NCI-H2081 treated with DMSO at 0.1 percent for 48 hours (cell line): ENCODE measurements around the gene SPC24.
"Not testable (repeated sequence)": the region's sequence is repeated elsewhere in the genome, so short reads cannot be mapped to it uniquely, and the experiment has no call there.

Experiments used
- DNase-seq: peaks from one replicate; lab custom pipeline; 2025; lab: John Stamatoyannopoulos, UW

SPC24 gene

DNA sequence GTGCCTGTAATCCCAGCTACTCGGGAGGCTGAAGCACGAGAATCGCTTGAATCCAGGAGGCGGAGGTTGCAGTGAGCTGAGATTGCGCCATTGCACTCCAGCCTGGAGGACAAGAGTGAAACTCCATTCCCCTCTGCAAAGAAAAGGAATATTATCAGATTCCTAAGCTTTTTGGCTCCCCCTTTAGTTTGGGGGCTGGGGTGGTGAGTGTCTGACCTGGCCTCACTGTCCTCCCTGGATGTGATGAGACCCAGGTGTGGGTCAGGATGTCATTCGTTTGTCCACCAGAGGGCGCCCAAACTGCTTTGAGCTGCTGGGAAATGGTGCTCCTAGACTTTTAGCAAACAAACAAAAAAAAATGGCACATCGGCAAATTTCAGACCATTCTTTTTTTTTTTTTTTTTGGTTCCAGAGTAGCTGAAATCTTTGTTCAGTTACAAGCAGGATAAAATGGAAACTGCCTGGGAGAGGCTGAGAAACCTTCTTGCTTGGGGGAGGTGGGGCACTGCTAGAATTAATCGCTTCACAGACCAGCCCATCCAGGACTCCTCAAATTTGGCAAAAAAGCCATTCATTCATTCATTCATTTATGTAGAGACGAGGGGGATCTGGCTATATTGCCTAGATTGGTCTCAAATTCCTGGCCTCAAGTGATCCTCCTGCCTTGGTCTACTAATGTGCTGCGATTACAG, 29.4 kb downstream of the SPC24 start:
- no peak for DNase-seq

DNA sequence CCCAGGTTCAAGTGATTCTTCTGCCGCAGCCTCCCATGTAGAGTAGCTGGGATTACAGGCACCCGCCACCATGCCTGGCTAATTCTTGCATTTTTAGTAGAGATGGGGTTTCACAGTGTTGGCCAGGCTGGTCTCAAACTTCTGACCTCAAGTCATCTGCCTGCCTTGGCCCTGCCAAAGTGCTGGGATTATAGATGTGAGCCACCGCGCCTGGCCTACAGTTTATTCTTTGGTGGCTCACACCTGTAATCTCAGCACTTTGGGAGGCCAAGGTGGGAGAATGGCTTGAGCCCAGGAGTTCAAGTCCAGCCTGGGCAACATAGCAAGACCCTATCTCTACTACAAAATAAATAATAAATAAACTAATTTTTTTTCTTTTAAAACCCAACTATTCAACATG, 31.4 kb downstream of the SPC24 start:
- DNase-seq, result not testable (repeated sequence)

DNA sequence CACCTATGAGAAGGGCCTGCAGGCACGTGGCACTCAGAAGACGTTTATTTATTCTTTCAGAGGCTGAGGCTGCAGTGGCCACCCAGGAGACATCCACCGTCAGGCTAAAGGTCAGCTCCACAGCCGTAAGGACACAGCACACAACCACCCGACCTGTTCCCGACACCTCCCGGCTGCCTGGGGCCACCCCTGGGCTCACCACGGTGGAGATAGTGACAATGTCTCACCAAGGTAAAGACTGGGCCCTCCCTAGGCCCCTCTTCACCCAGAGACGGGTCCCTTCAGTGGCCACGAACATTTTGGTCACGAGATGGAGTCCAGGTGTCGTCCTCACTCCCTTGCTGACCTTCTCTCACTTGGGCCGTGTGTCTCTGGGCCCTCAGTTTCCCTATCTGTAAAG, 32.5 kb downstream of the SPC24 start:
- no peak for DNase-seq

DNA sequence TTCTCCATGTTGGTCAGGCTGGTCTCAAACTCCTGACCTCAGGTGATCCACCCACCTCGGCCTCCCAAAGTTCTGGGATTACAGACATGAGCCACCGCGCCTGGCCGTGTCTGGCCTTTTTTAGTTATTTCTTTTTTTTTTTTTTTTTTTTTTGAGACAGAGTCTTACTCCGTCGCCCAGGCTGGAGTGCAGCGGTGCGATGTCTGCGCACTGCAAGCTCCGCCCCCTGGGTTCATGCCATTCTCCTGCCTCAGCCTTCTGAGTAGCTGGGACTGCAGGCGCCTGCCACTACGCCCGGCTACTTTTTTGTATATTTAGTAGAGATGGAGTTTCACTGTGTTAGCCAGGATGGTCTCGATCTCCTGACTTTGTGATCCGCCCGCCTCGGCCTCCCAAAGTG, 33.6 kb downstream of the SPC24 start:
- DNase-seq, result not testable (repeated sequence)

DNA sequence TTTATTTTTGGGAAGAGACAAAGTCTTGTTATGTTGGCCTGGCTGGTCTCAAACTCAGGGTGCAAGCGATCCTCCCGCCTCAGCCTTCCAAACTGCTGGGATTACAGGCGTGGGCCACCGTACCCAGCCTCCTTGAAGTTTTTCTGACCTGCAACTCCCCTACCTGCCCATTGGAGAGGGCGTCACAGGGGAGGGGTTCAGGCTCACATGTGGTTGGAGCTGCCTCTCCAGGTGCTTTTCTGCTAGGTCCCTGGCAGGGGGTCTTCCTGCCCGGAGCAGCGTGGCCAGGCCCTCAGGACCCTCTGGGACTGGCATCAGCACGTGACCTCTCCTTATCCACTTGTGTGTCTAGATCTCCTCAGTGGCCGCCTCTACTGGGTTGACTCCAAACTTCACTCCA, 39.1 kb downstream of the SPC24 start:
- no peak for DNase-seq

DNA sequence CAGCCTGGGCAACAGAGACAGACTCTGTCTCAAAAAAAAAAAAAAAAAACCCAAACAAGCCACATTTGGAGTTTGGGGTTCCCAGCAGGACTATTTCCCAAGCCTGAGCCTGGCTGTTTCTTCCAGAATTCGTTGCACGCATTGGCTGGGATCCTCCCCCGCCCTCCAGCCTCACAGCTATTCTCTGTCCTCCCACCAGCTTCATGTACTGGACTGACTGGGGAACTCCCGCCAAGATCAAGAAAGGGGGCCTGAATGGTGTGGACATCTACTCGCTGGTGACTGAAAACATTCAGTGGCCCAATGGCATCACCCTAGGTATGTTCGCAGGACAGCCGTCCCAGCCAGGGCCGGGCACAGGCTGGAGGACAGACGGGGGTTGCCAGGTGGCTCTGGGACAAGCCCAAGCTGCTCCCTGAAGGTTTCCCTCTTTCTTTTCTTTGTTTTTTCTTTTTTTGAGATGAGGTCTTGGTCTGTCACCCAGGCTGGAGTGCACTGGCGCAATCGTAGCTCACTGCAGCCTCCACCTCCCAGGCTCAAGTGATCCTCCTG, 39.6 kb downstream of the SPC24 start:
- no peak for DNase-seq

DNA sequence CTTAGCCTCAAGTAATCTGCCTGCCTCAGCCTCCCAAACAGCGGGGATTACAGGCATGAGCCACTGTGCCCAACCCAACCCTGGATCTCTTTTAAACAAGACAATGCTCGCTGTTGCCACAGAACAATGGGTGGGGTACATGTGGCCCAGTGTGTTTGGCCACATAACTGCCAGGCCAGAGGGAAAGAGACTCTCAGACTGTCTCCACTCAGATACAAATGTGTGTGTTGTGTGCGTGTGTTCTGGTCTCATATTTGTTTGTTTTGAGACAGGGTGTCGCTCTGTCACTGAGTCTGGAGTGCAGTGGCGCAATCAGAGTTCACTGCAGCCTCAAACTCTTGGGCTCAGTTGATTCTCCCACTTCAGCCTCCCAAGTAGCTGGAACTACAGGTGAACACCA, 40.5 kb downstream of the SPC24 start:
- no peak for DNase-seq

DNA sequence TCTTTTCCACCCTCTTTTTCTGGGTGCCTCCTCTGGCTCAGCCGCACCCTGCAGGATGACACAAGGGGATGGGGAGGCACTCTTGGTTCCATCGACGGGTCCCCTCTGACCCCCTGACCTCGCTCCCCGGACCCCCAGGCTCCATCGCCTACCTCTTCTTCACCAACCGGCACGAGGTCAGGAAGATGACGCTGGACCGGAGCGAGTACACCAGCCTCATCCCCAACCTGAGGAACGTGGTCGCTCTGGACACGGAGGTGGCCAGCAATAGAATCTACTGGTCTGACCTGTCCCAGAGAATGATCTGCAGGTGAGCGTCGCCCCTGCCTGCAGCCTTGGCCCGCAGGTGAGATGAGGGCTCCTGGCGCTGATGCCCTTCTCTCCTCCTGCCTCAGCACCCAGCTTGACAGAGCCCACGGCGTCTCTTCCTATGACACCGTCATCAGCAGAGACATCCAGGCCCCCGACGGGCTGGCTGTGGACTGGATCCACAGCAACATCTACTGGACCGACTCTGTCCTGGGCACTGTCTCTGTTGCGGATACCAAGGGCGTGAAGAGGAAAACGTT, 42.4 kb downstream of the SPC24 start:
- DNase-seq, result no peak

DNA sequence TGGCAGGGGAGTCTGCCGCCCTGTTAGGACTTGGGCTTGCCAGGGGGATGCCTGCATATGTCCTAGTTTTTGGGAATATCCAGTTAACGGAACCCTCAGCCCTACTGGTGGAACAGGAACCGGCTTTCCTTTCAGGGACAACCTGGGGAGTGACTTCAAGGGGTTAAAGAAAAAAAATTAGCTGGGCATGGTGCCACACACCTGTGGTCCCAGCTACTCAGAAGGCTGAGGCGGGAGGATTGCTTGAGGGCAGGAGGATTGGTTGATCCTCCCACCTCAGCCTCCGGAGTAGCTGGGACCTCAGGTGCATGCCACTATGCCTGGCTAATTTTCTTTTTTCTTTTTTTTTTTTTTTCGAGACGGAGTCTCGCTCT, 43.8 kb downstream of the SPC24 start:
- no peak for DNase-seq

DNA sequence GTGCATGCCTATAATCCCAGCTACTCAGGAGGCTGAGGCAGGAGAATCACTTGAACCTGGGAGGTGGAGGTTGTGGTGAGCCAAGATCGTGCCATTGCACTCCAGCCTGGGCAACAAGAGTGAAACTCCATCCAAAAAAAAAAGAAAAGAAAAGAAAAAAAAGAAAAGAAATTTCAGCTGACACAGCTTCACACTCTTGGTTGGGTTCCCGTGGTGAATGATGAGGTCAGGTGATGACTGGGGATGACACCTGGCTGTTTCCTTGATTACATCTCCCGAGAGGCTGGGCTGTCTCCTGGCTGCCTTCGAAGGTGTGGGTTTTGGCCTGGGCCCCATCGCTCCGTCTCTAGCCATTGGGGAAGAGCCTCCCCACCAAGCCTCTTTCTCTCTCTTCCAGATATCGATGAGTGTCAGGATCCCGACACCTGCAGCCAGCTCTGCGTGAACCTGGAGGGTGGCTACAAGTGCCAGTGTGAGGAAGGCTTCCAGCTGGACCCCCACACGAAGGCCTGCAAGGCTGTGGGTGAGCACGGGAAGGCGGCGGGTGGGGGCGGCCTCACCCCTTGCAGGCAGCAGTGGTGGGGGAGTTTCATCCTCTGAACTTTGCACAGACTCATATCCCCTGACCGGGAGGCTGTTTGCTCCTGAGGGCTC, 44.3 kb downstream of the SPC24 start:
- no peak for DNase-seq

DNA sequence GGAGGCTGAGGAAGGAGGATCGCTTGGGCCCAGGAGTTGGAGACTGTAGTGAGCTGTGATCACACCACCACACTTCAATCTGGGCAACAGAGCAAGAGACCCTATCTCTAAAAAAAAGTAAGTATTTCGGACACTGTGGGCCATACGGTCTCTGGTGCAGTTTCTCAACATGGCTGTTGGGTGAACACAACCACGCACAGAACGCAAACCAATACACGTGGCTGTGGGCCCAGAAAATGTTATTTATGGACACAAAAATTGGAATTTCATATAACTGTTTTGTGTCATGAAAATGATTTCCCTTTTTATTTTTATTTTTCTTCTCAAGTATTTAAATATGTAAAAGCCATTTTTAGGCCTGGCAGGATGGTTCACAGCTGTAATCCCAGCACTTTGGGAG, 46.8 kb downstream of the SPC24 start:
- no peak for DNase-seq

DNA sequence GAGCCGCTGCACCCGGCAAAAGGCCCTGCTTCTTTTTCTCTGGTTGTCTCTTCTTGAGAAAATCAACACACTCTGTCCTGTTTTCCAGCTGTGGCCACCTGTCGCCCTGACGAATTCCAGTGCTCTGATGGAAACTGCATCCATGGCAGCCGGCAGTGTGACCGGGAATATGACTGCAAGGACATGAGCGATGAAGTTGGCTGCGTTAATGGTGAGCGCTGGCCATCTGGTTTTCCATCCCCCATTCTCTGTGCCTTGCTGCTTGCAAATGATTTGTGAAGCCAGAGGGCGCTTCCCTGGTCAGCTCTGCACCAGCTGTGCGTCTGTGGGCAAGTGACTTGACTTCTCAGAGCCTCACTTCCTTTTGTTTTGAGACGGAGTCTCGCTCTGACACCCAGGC, 49.1 kb downstream of the SPC24 start:
- DNase-seq, result no peak

DNA sequence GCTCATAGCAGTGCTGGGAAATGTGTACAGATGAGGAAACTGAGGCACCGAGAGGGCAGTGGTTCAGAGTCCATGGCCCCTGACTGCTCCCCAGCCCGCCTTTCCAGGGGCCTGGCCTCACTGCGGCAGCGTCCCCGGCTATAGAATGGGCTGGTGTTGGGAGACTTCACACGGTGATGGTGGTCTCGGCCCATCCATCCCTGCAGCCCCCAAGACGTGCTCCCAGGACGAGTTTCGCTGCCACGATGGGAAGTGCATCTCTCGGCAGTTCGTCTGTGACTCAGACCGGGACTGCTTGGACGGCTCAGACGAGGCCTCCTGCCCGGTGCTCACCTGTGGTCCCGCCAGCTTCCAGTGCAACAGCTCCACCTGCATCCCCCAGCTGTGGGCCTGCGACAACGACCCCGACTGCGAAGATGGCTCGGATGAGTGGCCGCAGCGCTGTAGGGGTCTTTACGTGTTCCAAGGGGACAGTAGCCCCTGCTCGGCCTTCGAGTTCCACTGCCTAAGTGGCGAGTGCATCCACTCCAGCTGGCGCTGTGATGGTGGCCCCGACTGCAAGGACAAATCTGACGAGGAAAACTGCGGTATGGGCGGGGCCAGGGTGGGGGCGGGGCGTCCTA, 50.5 kb downstream of the SPC24 start:
- DNase-seq, result no peak

DNA sequence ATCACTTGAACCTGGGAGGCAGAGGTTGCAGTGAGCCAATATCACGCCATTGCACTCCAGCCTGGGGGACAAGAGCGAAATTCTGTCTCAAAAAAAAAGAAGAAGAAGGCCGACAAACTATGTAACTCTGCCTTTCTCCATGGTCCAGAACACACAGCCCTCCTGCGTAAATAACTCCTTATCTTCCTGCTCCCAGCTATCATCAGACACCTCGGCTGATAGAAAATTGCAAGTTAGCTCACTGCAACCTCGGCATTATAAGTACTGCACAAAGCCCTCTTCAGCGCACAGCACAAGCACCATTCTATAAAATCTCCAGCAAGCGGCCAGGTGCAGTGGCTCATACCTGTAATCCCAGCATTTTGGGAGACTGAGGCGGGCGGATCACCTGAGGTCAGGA, 51.9 kb downstream of the SPC24 start:
- DNase-seq, result not testable (repeated sequence)

DNA sequence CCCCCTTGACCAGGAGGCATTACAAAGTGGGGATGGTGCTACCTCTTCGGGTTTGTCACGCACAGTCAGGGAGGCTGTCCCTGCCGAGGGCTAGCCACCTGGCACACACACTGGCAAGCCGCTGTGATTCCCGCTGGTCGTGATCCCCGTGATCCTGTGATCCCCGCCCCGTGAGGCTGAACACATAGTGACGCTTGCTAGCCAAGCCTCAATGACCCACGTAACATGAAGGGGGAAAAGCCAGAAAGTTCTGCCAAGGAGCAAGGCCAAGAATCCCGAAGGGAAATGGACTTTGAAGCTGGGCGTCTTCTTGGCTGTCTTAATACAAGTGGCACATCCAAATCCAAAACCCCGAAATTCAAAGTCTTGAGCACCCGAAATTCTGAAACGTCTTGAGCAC, 52.6 kb downstream of the SPC24 start:
- DNase-seq, result no peak

DNA sequence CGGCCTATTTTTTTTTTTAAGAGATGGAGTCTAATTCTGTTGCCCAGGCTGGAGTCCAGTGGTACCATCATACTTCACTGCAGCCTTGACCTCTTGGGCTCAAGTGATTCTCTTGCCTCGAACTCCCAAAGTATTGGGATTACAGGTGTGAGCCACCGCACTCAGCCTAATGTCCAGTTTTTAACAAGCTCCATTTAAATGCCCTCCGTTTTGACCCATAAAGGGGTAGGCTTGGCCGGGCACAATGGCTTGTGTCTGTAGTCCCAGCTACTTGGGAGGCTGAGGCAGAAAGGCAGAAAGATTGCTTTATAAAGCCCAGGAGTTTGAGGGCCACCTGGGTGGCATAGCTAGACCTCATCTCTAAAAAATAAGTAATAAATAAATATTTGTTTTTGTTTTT, 54.5 kb downstream of the SPC24 start:
- no peak for DNase-seq

DNA sequence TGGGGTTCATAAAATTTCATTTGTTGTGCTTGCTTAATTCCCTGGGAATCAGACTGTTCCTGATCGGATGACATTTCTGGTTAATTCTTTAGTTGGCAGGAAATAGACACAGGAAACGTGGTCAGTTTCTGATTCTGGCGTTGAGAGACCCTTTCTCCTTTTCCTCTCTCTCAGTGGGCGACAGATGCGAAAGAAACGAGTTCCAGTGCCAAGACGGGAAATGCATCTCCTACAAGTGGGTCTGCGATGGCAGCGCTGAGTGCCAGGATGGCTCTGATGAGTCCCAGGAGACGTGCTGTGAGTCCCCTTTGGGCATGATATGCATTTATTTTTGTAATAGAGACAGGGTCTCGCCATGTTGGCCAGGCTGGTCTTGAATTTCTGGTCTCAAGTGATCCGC, 55.5 kb downstream of the SPC24 start:
- DNase-seq, result no peak

DNA sequence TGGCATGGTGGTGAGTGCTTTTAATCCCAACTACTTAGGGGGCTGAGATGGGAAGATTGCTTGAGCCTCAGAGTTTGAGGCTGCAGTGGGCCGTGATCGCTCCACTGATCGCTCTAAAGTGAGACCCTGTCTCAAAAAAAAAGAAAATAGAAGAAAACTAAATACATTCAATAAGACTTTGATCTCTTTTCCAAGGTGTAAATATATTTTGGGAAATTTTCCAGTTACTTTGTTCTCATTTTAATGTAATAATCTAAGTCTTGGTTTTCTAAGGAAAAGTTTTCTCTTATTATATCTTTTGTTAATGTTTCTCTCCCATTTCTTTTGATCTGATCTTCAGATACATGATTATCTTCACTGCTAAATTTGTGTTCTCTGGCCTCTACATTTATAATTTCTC, 56.7 kb downstream of the SPC24 start:
- no peak for DNase-seq

DNA sequence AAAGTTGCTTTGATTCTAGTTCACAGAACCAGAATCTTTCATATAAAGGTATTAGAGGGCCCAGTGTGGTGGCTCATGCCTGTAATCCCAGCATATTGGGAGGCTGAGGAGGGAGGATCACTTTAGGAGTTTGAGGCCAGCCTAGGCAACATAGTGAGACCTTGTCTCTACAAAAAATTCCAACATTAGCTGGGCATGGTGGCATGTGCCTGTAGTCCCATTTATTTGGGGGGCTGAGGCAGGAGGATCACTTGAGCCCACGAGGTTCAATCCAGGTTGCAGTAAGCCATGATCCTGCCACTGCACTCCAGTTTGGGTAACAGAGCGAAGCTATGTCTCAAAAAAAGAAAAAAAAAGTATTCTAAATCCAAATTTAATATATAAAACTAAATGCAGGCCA, 57.3 kb downstream of the SPC24 start:
- no peak for DNase-seq

DNA sequence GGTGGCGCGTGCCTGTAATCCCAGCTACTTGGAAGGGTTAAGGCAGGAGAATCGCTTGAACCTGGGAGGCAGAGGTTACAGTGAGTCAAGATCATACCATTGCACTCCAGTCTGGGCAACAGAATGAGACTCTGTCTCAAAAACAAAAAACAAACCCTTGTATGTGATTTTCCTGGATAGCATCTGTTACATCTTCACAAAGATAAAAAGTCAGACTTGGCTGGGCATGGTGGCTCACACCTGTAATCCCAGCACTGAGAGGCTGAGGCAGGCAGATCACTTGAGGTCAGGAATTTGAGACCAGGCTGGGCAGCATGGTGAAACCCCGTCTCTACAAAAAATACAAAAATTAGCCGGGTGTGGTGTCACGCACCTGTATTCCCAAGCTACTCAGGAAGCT, 58.2 kb downstream of the SPC24 start:
- not testable (repeated sequence) for DNase-seq

DNA sequence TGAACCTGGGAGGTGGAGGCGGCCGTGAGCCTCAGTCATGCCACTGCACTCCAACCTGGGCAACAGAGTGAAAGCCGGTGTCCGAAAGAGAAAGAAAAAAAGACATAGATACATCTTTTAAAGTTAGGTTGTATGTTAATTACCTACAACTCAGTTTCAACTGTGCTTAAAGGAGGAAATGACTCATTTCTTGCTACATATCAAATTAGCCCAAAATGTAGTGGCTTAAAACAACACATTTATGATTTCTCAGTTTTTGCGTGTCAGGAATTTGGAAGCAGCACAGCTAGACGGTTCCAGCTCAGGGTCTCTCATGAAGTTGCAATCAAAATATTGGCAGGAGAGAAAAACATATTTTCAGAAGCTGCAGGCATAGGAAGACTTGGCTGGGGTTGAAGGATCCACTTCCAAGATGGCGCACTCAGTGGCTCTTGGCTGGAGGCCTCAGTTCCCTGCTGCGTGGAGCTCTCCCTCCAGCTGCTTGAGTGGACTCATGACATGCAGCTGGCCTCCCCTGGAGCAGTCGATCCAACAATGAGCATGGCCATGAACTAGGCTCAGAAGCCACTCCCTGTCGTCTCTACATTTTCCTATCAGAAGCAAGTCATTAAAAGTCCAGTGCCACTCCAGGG, 59.3 kb downstream of the SPC24 start:
- DNase-seq, result no peak
